T47D (cell line): ENCODE measurements around the gene SLC14A1.

ENCODE experiments used
- DNase-seq, 2 experiments: peaks; one replicate each; pipeline versions ENCODE4 v3.0.0 to v3.0.0-alpha.2; 2011 to 2012; ENCODE audit warnings: low read depth in 1 of 2, low spot score in 1 of 2
- JUND ChIP-seq: IDR thresholded peaks from 2 replicates; pipeline ENCODE4 v1.6.1; 2012; ENCODE audit warnings: low read depth
- in situ Hi-C: cut with HindIII; loops from 2 replicates; pipeline ENCODE4 v1.10.0; 2016; ENCODE audit warnings: low sequenced_read_pairs, low pct_unique_long_range_greater_than_20kb

Gene SLC14A1

GRCh38 chr18:45775241-45775676 is 51.3 kb downstream of the SLC14A1 start:
- no peak for TF ChIP-seq JUND
- no peak for DNase-seq
- in situ Hi-C loops = no loop called here

GRCh38 chr18:45775743-45776142 is 51.8 kb downstream of the SLC14A1 start:
- no peak for TF ChIP-seq JUND
- in situ Hi-C loops = no loop called here
- no peak for DNase-seq

DNA sequence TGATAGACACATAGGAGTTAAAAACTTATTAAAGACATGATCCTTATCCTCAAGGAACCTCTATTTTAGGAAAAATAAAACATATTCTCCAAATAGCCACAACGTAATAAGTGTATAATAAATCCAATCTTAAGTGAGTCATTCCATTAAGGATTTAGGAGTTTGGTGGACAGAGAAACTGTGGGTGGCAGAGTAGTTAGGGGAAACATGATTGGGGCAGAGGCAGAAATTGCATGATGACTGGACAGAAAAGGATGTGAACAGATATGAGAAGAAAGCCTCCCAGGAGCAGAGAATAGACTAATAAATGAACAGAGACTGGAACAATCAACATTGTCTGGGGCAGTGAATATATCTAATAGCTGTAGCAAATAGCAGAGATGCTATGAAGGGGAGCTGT is 53.4 kb downstream of the SLC14A1 start:
- no peak for TF ChIP-seq JUND
- DNase-seq = no peak

DNA sequence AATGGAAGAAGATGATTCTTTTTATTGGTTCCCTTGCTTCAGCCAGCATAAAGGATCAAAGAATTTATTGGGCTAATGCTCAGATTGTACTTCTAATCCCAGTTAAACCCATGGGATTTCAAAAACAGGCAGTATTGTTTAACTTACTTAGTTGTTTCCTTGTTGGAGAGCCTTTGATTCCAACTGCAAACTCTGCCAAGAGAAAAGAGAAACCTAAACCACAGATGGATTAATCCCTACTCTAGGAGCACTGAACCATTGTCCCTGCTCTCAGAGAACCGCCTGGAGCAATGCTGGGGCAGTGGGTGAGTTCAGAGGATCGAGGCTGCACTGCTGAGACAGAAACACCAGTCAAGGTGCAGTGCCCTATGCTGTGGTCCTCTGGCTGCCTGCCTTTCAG is 56.6 kb downstream of the SLC14A1 start:
- no peak for TF ChIP-seq JUND
- in situ Hi-C loops = no loop called here
- peak in 1 of 2 experiments; percentile 56 for DNase-seq

More for the DNA sequence above, 53.4 kb downstream of the SLC14A1 start:
- in situ Hi-C loops = no loop called here

DNA sequence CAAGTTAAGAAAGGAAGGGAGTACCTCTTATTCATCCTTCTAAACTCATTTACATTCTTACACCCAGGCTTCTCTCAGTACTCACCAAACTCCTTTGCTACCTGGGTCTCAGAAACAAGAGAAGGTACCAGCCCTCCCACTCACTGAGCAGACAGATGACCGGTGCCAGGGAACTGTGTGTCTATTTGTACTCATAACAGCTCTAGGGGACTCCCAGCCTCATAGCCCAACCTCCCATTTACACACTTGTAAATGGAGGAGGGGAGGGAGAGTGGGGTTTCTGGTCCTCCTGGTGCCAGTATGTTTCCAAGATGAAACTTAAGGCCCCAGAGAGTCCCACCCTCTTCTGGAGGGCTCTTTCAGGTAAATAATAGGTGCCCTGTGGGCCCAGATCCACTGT is 58.7 kb downstream of the SLC14A1 start:
- TF ChIP-seq JUND = no peak
- DNase-seq = peak in 1 of 2 experiments; percentile 62
- in situ Hi-C loops = no loop called here

- peak in 1 of 2 experiments; percentile 44 for DNase-seq
- in situ Hi-C loops = no loop called here
These were observed 59.4 kb downstream of the SLC14A1 start for GRCh38 chr18:45783097-45784075.

GRCh38 chr18:45785134-45785533 is 61.2 kb downstream of the SLC14A1 start:
- in situ Hi-C loops = no loop called here
- TF ChIP-seq JUND = no peak
- DNase-seq = no peak

More at GRCh38 chr18:45783097-45784075, 59.4 kb downstream of the SLC14A1 start:
- no peak for TF ChIP-seq JUND

- no peak for TF ChIP-seq JUND
- in situ Hi-C loops = no loop called here
- DNase-seq = no peak
These were observed 63.0 kb downstream of the SLC14A1 start for GRCh38 chr18:45786941-45787340.

DNA sequence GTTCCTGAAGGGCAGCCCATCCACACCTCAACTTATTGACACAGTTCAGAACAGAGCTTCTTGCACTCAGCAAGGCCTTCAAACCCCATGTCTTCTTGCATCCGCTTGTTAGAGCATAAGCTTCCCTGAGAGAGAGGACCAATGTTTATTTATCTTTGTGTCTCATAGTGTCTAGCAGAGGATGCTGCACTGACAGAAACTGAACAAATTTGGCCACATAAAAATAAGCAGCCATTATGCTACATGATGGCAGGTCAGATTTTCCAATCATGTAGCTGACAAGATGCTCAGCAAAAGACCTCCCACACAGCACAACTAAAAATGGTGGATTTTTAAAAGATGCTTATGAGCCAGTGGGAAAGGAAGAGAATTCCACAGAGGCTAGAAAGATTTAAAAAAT is 63.4 kb downstream of the SLC14A1 start:
- in situ Hi-C loops = no loop called here
- no peak for TF ChIP-seq JUND
- DNase-seq = no peak

DNA sequence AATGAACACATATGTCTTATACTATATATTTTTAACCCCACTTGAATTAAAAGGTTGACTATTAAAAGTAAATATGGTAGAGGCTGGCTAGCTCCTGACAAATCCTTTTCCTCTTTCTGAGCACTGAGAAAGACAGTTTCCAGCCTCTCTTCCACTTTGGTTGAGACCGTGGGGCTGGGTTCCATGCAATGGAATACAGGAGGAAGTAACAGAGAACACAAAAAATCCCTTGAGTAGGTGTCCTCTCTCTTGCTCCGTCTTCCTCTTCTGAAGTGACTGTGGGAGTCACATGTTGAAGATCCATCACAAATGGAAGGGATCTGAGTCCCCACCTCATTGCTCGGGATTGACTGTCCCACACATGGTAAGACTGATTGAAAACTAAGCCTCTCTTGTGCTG is 64.9 kb downstream of the SLC14A1 start:
- no peak for TF ChIP-seq JUND
- no peak for DNase-seq
- in situ Hi-C loops = no loop called here

DNA sequence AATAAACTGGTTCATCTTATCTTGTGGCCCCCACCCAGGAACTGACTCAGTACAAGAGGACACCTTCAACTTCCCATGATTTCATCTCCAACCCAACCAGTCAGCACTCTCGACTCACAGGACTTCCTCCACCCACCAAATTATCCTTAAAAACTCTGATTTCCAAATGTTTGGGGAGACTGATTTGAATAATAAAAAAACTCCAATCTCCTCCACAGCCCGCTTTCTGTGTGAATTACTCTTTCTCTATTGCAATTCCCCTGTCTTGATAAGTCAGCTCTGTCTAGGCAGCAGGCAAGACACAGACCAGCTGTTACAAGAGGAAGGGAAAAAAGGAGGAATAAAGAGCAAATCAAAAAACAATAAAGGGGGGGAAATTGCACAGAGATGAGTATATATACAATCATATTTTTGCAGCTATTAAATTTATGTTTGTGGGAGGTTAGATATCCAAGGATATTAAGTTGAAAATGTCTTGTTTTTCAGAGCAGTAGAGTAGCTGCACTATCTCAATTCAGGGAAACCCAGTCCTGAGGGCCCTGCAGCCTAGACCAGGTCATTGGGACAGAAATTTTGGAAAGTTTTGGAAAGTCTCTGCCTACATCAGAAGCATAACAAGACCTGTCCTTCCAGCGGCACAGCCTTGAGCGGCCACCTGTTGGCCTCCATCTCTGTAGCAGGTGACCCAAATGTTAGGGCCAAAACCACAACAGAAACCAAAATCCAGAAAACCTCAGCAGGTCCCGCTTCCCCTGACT is 68.7 kb downstream of the SLC14A1 start:
- no peak for DNase-seq
- in situ Hi-C loops = no loop called here
- TF ChIP-seq JUND = no peak

- in situ Hi-C loops = no loop called here
- no peak for TF ChIP-seq JUND
- peak in 1 of 2 experiments; percentile 63 for DNase-seq
These were observed 69.4 kb downstream of the SLC14A1 start for GRCh38 chr18:45793264-45793965.
